CD1c-positive myeloid dendritic cell (primary cell): ENCODE results near the gene THADA.
"Not testable (repeated sequence)": the region's sequence is repeated elsewhere in the genome, so short reads cannot be mapped to it uniquely, and the experiment has no call there.

ENCODE experiments used
- DNase-seq: peaks from one replicate; pipeline ENCODE4 v3.0.0-alpha.2; 2016; ENCODE audit errors: extremely low spot score

Gene THADA

GRCh38 chr2:43302182-43302960, 293.5 kb downstream of the THADA start:
- DNase-seq: no peak

- no peak for DNase-seq
Observed at GRCh38 chr2:43300781-43301583, 294.9 kb downstream of the THADA start.

- DNase-seq: no peak
Observed at GRCh38 chr2:43300222-43300621, 295.6 kb downstream of the THADA start.

GRCh38 chr2:43298500-43298899, 297.3 kb downstream of the THADA start:
- no peak for DNase-seq

- not testable (repeated sequence) for DNase-seq
Observed at GRCh38 chr2:43297740-43298139, 298.1 kb downstream of the THADA start.

GRCh38 chr2:43294973-43295603, 300.8 kb downstream of the THADA start:
- no peak for DNase-seq

GRCh38 chr2:43293744-43294695, 301.8 kb downstream of the THADA start:
- DNase-seq: peak; percentile 91

- no peak for DNase-seq
Observed at GRCh38 chr2:43292851-43293743, 302.7 kb downstream of the THADA start.

GRCh38 chr2:43292297-43292696, 303.5 kb downstream of the THADA start:
- no peak for DNase-seq

GRCh38 chr2:43289331-43289730, 306.5 kb downstream of the THADA start:
- DNase-seq: no peak

- DNase-seq: peak; percentile 30
Observed at GRCh38 chr2:43288417-43289305, 307.2 kb downstream of the THADA start.

- peak; percentile 59 for DNase-seq
Observed at GRCh38 chr2:43285987-43286386, 309.9 kb downstream of the THADA start.

GRCh38 chr2:43284967-43285366, 310.9 kb downstream of the THADA start:
- no peak for DNase-seq

GRCh38 chr2:43284347-43284746, 311.5 kb downstream of the THADA start:
- not testable (repeated sequence) for DNase-seq

GRCh38 chr2:43280994-43281393, 314.8 kb downstream of the THADA start:
- no peak for DNase-seq

GRCh38 chr2:43279317-43279840, 316.5 kb downstream of the THADA start:
- no peak for DNase-seq

GRCh38 chr2:43278564-43279220, 317.1 kb downstream of the THADA start:
- DNase-seq: no peak

GRCh38 chr2:43276962-43277391, 318.9 kb downstream of the THADA start:
- DNase-seq: no peak
